A673 (cell line): Measurements from ENCODE around the gene MAP3K5. TPM values are rescaled to one million over a fixed set of nuclear protein-coding genes. Genes with fewer than 3 reads are reported as not detected.

Source experiments
- BruUV-seq: library from RNA; stranded (reverse); fragments of 400-500 nt; replicated peaks from 2 replicates; lab custom pipeline; 2021; lab: Mats Ljungman, UMichigan
- CTCF ChIA-PET: fragments of 300-600 bp; sonication (Branson Sonifier 250); formaldehyde crosslinking; loops from one replicate; lab custom pipeline; 2022; ENCODE audit warnings: antibody characterized with exemption; lab: Charles Lee
- POLR2A ChIA-PET: fragments of 300-600 bp; sonication (Branson Sonifier 250); formaldehyde crosslinking; loops from one replicate; lab custom pipeline; 2022; ENCODE audit warnings: antibody characterized with exemption; ENCODE audit not compliant: low non-redundant PET; lab: Charles Lee
- DNase-seq: peaks from one replicate; pipeline ENCODE4 v3.0.0-alpha.2; 2015; ENCODE audit warnings: low spot score
- H3K27ac ChIP-seq: fragments of 200-600 bp; sonication (generic); 2 replicates; pipeline ENCODE4 v1.5.1; 2016; ENCODE audit warnings: mixed run types, low read depth, mild to moderate bottlenecking, mixed read lengths, antibody characterized with exemption, low read length; ENCODE audit not compliant: poor library complexity, severe bottlenecking
- H3K27me3 ChIP-seq: fragments of 200-600 bp; sonication (generic); replicated peaks from 2 replicates; pipeline ENCODE4 v1.6.1; 2017; ENCODE audit warnings: mixed run types, low read depth, mild to moderate bottlenecking, mixed read lengths, antibody characterized with exemption, low read length; ENCODE audit not compliant: insufficient read depth, poor library complexity
- H3K36me3 ChIP-seq: fragments of 200-600 bp; sonication (generic); 2 replicates; pipeline ENCODE4 v1.6.1; 2016; ENCODE audit warnings: mixed run types, mild to moderate bottlenecking, mixed read lengths, antibody characterized with exemption, low read length; ENCODE audit not compliant: insufficient read depth, poor library complexity, severe bottlenecking
- H3K4me1 ChIP-seq: fragments of 200-600 bp; sonication (generic); 2 replicates; pipeline ENCODE4 v1.6.1; 2017; ENCODE audit warnings: mixed run types, mild to moderate bottlenecking, mixed read lengths, antibody characterized with exemption, low read length; ENCODE audit not compliant: insufficient read depth, poor library complexity, severe bottlenecking
- H3K4me3 ChIP-seq: fragments of 200-600 bp; sonication (generic); 2 replicates; pipeline ENCODE4 v1.5.1; 2016; ENCODE audit warnings: low read depth, mixed run types, mild to moderate bottlenecking, mixed read lengths, low read length; ENCODE audit not compliant: poor library complexity, severe bottlenecking
- H3K9me3 ChIP-seq: fragments of 200-600 bp; sonication (generic); 2 replicates; pipeline ENCODE4 v1.6.1; 2016; ENCODE audit warnings: mixed run types, low read depth, mild to moderate bottlenecking, mixed read lengths, antibody characterized with exemption, low read length; ENCODE audit not compliant: poor library complexity, severe bottlenecking
- CTCF ChIP-seq: fragments of 300-800, 200-600 bp; sonication (generic); conservative IDR thresholded peaks from 2 replicates; pipeline ENCODE4 v1.5.1; 2017; ENCODE audit warnings: low read depth, mild to moderate bottlenecking, antibody characterized with exemption, low read length, moderate library complexity, mixed read lengths
- EZH2 ChIP-seq: fragments of 200-600 bp; sonication (generic); IDR thresholded peaks from 2 replicates; pipeline ENCODE4 v1.6.1; 2017; ENCODE audit warnings: borderline replicate concordance, low read depth, mild to moderate bottlenecking, mixed read lengths, antibody characterized with exemption, low read length; ENCODE audit not compliant: poor library complexity, severe bottlenecking
- intact Hi-C: fragments of 100-400 bp; cut with micrococcal nuclease; formaldehyde crosslinking; loops from one replicate; pipeline ENCODE4 v1.10.0; 2022; ENCODE audit not compliant: unreplicated experiment
- total RNA-seq: library from RNA; stranded (reverse); gene quantifications from 2 replicates; pipeline ENCODE4 v1.2.3, GENCODE V29; 2021

Gene MAP3K5
- total RNA-seq, 1 experiment from 2014 or later = 5.4 TPM

GRCh38 chr6:136641873-136642465 is 150.3 kb downstream of the MAP3K5 start:
- Histone ChIP-seq H3K4me3 (no peak overlapping the region), H3K9me3 (no peaks in the 10 kb centered on the region), H3K27ac (no peak overlapping the region), H3K27me3 (no peaks in the 10 kb centered on the region), H3K36me3 (no peaks in the 10 kb centered on the region), H3K4me1 (peaks cover 5% of the 10 kb centered on the region)
- intact Hi-C loops = loop anchor here (10.0 kb wide), 1 partner anchor 283 kb away; the partner anchor contains the start of gene SLC35D3
- CTCF ChIA-PET = no interaction called here
- no peak for TF ChIP-seq CTCF
- no peak for TF ChIP-seq EZH2
- DNase-seq = no peak
- POLR2A ChIA-PET = no interaction called here
- BruUV-seq = no TSS peak

- intact Hi-C loops = loop anchor here (10.0 kb wide), 1 partner anchor 284 kb away; the partner anchor contains the start of gene SLC35D3
- Histone ChIP-seq H3K27ac (no peak overlapping the region), H3K9me3 (no peaks in the 10 kb centered on the region), H3K36me3 (no peaks in the 10 kb centered on the region), H3K27me3 (no peaks in the 10 kb centered on the region), H3K4me3 (no peak overlapping the region), H3K4me1 (no peaks in the 10 kb centered on the region)
- no TSS peak for BruUV-seq
- TF ChIP-seq CTCF = no peak
- no peak for TF ChIP-seq EZH2
- POLR2A ChIA-PET = no interaction called here
- DNase-seq = no peak
- CTCF ChIA-PET = no interaction called here
These were observed 151.1 kb downstream of the MAP3K5 start for GRCh38 chr6:136641166-136641565.

DNA sequence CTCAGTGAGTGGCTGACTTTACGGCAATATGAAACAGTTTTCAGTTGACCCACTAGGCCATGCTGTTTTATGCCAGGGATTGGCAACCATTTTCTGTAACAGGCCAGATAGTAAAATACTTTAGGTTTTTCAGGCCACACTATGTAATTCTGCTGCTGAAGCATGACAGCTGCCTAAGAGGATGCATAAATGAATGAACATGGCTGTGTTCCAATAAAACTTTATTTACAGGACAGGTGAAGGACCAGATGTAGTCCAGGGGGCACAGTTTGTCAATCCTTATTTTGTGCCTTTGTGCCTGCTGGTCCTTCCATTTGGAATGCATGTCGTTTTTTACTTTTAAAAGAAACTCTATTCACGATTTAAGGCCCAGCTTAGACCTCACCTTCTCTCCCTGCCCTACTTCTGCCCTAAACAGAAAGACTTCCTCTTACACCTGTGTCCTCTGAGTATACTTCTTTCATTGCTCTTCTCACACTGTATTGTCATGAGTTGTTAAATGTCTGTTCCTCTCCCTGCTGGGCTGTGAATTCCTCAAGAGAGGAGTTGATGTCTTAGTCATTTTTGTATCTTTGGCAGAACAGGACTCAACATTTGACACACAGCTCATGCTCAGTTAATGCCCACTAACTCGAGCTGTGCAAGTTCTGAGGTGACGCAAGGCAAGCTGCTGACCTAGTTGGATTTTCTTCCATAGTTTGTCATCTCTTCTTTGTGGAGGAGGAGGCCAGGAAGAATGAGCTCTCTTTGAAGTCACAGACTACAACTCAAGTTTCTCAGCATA is 152.0 kb downstream of the MAP3K5 start:
- Histone ChIP-seq H3K4me3 (no peak overlapping the region), H3K27ac (no peak overlapping the region), H3K4me1 (no peaks in the 10 kb centered on the region), H3K9me3 (no peaks in the 10 kb centered on the region), H3K27me3 (no peaks in the 10 kb centered on the region), H3K36me3 (no peaks in the 10 kb centered on the region)
- CTCF ChIA-PET = interaction anchor here (0.7 kb wide), 1 partner anchor 30 kb away, joined by 5 read pairs; no protein-coding TSS in a partner anchor
- intact Hi-C loops = loop anchor here (10.0 kb wide), 1 partner anchor 284 kb away; the partner anchor contains the start of gene SLC35D3
- TF ChIP-seq EZH2 (no peak), CTCF (no peak)
- BruUV-seq = no TSS peak
- DNase-seq = no peak
- POLR2A ChIA-PET = no interaction called here
